ENCODE measurements around the gene DUSP10. TPM values are rescaled to one million over a fixed set of nuclear protein-coding genes. Genes with fewer than 3 reads are reported as not detected.

DUSP10 gene
- total and polyA plus RNA-seq, 5 donors: 4.6 to 5.1 (median 4.8) TPM

DNA sequence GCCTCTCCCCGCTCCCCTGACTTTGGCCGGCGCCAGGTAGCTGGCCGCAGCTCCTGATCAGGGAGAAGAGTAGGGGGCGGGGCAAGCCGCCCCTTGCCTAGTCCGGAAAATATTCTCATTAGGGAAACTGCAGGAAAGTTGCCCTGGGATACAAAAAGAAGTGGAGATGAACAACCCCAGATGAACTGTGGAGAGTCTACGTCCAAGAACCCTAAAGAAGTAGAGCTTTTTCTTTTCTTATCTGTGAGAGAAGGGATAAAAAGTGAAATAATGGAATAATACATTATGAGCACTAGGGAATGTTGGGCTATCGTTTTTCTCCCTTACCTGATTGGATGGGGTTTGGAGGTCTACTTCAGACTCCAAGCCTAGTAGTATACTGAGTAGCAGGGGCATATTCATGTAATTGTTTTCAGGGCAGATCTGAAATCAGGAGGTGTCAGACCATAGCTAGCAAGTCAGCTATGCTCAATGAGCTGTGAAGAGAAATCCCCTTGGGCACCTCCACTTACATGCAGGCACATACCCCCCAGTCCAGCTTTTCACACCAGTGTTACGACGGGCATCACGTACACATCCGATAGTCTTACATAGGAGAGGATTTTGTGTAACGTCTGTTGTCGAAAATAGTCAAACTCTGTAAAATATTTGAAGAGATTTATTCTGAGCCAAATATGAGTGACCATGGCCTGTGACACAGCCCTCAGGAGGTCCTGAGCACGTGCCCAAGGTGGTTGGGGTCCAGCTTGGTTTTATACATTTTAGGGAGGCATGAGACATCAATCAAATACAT, 1.7 kb upstream of the DUSP10 start:
- 39% methylated on average over 16 of the region's 16 CpGs for WGBS
- no peak for ATAC-seq

DNA sequence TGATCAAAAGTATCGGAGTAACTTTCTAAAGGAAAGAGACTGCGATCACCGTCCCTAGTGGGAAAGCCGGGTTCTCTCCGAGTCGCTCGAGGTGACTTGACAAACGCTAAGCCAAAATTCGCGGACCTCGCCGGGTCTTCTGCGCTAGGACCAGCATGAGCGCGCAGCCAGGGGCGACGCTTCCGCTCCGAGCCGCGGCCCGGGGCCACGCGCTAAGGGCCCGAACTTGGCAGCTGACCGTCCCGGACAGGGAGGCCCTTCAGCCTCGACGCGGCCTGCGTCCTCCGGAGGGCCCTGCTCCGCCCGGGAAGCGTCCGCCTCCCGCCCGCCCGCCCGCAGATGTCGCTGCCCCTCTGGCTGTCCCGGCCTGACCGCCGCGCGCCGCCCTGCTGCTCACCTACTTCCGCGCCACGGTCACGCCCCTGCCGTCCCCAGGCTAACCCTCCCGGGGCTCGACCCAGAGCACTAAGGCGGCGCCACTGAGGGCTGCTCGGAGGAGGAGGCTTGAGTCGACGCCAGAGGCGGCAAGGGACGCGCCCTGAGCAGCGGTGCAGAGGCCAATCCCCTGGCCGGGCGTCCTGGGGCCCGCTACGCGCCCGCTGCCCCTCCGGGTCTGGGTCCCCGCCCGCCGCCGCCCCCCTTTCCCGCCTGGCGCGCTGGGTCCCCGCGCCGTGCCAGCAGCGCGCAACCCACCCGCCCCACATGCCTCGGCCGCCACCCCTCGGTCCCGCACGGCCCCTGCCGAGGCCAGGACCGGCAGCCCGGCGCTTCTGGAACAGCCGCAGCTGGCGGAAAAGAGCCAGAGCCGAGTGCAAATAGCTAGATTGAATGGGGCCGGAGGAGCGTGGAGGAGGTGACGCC, 896 bp upstream of the DUSP10 start:
- peak overlapping the region; percentile 52 for H3K4me3 ChIP-seq (ENCODE audit: low read length)
- peak overlapping the region; percentile 86 for H3K27ac ChIP-seq (ENCODE audit: low read length)
- ATAC-seq (peak; percentile 89 to 91), DNase-seq (peak; percentile 94 to 97 (median 96))
- H3K27me3 ChIP-seq (ENCODE audit: control insufficient read depth, insufficient read depth): no peaks in the 10 kb centered on the region
- intact Hi-C loops (cut with DNase I): loop anchor here in 2 of 4 donors (10.0 kb wide), 3 partner anchors 188 to 712 kb away; no protein-coding TSS in a partner anchor
- peaks cover 1% of the 10 kb centered on the region for H3K4me1 ChIP-seq (ENCODE audit: control insufficient read depth, insufficient read depth, low read length)
- under 1% methylated on average over 98 of the region's 98 CpGs for WGBS
- H3K9me3 ChIP-seq (ENCODE audit: control insufficient read depth, low read length): no peaks in the 10 kb centered on the region

More for the DNA sequence above, 1.7 kb upstream of the DUSP10 start:
- Histone ChIP-seq H3K27me3 (ENCODE audit: control insufficient read depth, insufficient read depth) (no peaks in the 10 kb centered on the region), H3K4me3 (ENCODE audit: low read length) (peak overlapping the region; percentile 52), H3K27ac (ENCODE audit: low read length) (peak overlapping the region; percentile 86), H3K4me1 (ENCODE audit: control insufficient read depth, insufficient read depth, low read length) (peaks cover 1% of the 10 kb centered on the region), H3K9me3 (ENCODE audit: control insufficient read depth, low read length) (no peaks in the 10 kb centered on the region)
- intact Hi-C loops (cut with DNase I): loop anchor here in 2 of 4 donors (10.0 kb wide), 3 partner anchors 189 to 711 kb away; no protein-coding TSS in a partner anchor
- DNase-seq: no peak

DNA sequence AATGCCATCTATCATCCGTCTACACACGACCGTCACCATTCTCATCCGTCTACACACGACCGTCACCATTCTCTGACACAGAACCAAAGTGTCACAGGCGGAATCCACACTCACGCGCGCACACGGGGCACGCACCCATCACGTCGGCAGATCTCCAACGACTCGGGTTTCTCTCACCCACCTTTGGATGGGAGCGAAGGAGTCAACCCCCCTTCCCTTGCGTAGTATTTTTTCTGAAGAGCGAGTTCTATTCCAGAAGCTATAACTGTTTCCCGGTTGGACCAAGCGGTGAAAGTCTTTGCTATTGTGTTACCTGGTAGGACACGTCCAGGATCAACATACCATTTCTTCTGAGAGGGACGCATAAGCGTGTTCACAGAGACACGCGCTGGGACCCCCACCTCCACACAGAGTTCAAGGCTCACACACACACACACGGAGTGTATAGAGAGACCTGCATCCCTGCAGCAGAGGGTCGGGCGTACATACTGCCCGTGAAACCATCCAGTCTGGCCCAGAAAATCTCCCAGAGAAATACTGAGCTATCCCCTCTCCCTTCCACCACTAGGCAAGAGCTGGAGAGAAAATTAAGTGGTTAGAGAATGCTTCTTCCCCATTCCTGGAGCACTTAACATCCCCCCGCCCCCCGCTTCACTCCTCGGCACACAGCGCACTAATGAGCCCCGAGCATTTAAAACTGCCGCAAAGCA, 741 bp downstream of the DUSP10 start:
- peak in 2 of 3 donors; percentile 60 to 67 for DNase-seq
- no peak for ATAC-seq
- WGBS: under 1% methylated on average over 36 of the region's 36 CpGs
- Histone ChIP-seq H3K27me3 (ENCODE audit: control insufficient read depth, insufficient read depth) (no peaks in the 10 kb centered on the region), H3K4me3 (ENCODE audit: low read length) (peak overlapping the region; percentile 72), H3K9me3 (ENCODE audit: control insufficient read depth, low read length) (no peaks in the 10 kb centered on the region), H3K4me1 (ENCODE audit: control insufficient read depth, insufficient read depth, low read length) (peaks cover 1% of the 10 kb centered on the region), H3K27ac (ENCODE audit: low read length) (peak overlapping the region; percentile 82)
- intact Hi-C loops (cut with DNase I): loop anchor here in 2 of 4 donors (10.0 kb wide), 3 partner anchors 186 to 714 kb away; no protein-coding TSS in a partner anchor

DNA sequence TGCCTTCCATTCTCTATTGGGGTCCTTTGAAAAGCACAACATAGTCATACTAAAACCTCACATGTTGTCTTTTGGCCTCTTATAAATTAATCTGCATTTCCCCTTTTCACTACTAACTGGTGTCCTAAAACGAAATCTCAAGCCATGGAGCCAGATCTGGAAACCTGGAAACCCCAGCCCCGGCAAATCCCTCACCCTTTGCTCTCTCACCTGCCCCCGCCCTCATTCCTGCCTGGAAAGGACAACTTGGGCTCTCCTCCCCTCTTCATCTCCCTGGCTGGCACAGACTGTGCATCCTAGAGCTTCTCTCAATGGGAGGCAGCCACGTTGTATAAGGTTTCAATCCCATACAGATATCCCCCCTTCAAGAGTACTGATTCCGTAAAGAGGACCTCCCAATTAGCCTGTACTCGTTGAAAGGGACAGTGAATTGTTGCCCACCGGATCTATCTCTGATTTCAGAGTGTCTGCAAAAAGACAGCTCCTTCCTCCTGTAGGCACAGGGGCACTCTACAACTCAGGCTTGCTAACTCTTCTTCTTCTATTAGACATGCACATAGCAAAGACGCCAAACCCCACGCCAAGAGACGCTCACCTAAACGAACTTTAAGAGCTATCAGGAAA, 1.4 kb downstream of the DUSP10 start:
- Histone ChIP-seq H3K27ac (ENCODE audit: low read length) (no peak overlapping the region), H3K4me1 (ENCODE audit: control insufficient read depth, insufficient read depth, low read length) (peaks cover 1% of the 10 kb centered on the region), H3K4me3 (ENCODE audit: low read length) (peak overlapping the region; percentile 72), H3K27me3 (ENCODE audit: control insufficient read depth, insufficient read depth) (no peaks in the 10 kb centered on the region), H3K9me3 (ENCODE audit: control insufficient read depth, low read length) (no peaks in the 10 kb centered on the region)
- intact Hi-C loops (cut with DNase I): loop anchor here in 2 of 4 donors (10.0 kb wide), 3 partner anchors 186 to 714 kb away; no protein-coding TSS in a partner anchor
- DNase-seq (no peak), ATAC-seq (no peak)
- 20% methylated on average over 11 of the region's 11 CpGs for WGBS

DNA sequence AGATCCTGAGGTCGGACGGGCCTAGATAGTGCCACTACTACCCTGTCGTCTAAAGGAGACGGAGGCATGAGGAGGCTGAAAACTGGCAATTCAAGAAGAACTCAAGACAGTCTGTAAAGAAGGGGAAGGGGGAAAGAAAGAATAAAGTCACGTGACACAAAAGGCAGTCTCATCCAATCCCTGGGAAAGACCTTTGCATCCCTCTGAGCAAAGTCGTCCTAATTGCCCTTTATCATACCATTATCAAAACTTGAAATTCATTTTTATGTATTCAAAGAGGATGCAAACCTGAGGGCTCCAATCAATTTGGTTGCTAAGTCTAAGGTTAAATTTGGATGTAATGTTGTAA, 2.2 kb downstream of the DUSP10 start:
- H3K27ac ChIP-seq (ENCODE audit: low read length): no peak overlapping the region
- H3K4me3 ChIP-seq (ENCODE audit: low read length): no peak overlapping the region
- WGBS: 98% methylated on average over 6 of the region's 6 CpGs
- H3K4me1 ChIP-seq (ENCODE audit: control insufficient read depth, insufficient read depth, low read length): peaks cover 1% of the 10 kb centered on the region
- no peak for ATAC-seq
- intact Hi-C loops (cut with DNase I): loop anchor here in 2 of 4 donors (10.0 kb wide), 3 partner anchors 185 to 715 kb away; no protein-coding TSS in a partner anchor
- no peaks in the 10 kb centered on the region for H3K27me3 ChIP-seq (ENCODE audit: control insufficient read depth, insufficient read depth)
- no peaks in the 10 kb centered on the region for H3K9me3 ChIP-seq (ENCODE audit: control insufficient read depth, low read length)
- no peak for DNase-seq

DNA sequence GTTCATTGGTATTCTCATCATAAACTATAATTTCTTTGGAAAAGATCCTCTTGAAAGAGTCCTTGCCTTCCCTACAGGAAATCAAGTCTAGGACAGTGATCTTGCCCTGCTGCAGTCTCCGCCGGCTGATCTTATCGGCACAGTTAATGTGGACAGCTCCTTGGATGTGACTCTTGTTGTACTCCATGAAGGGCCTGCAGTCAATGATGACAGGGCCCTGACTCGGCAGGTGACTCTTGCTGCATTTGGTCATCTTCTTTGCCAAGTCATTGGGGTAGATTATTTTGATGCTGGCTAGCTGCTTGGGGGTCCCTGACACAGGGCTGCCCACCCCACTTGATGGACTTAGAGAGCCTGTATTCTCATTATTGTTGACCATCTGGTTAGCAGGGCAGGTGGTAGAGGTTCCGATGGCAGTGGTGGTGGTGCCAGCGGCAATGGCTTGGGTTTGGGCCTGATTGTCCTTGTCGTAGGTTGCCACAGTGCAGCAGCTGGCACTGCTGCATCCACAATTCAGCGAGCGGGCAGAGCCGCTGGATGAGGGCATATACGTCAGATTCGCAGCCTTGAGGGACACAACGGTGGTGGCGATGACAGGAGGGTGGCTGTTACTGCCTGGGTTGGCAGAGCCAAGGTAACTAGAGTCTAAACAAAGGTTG, 2.7 kb downstream of the DUSP10 start:
- Histone ChIP-seq H3K27me3 (ENCODE audit: control insufficient read depth, insufficient read depth) (no peaks in the 10 kb centered on the region), H3K27ac (ENCODE audit: low read length) (no peak overlapping the region), H3K4me3 (ENCODE audit: low read length) (no peak overlapping the region), H3K4me1 (ENCODE audit: control insufficient read depth, insufficient read depth, low read length) (peaks cover 1% of the 10 kb centered on the region), H3K9me3 (ENCODE audit: control insufficient read depth, low read length) (no peaks in the 10 kb centered on the region)
- DNase-seq (peak in 1 of 3 donors; percentile 38), ATAC-seq (no peak)
- 95% methylated on average over 14 of the region's 14 CpGs for WGBS
- intact Hi-C loops (cut with DNase I): no loop called here

DNA sequence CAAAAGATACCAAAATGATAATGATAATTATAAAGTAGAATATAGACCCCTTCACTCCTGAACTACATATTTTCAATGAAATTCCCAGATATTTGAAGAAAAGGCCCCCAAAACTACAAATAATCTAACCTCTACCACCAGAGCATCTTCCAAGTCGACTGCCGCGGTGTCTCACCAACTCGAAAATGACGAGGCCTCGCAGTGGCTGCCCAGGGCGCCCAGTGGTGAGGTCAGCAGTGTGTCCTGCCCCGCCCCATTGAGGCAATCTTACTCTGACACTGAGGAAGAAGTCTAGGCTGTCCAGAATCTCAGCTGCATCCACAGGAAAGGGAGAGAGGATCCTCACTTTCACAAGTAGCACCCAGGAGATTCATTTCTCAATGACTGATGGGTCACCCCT, 5.2 kb downstream of the DUSP10 start:
- Histone ChIP-seq H3K27ac (ENCODE audit: low read length) (no peak overlapping the region), H3K4me1 (ENCODE audit: control insufficient read depth, insufficient read depth, low read length) (peaks cover 4% of the 10 kb centered on the region), H3K4me3 (ENCODE audit: low read length) (no peak overlapping the region), H3K9me3 (ENCODE audit: control insufficient read depth, low read length) (no peaks in the 10 kb centered on the region), H3K27me3 (ENCODE audit: control insufficient read depth, insufficient read depth) (no peaks in the 10 kb centered on the region)
- ATAC-seq (no peak), DNase-seq (peak in 1 of 3 donors; percentile 45)
- 97% methylated on average over 8 of the region's 8 CpGs for WGBS
- intact Hi-C loops (cut with DNase I): no loop called here

DNA sequence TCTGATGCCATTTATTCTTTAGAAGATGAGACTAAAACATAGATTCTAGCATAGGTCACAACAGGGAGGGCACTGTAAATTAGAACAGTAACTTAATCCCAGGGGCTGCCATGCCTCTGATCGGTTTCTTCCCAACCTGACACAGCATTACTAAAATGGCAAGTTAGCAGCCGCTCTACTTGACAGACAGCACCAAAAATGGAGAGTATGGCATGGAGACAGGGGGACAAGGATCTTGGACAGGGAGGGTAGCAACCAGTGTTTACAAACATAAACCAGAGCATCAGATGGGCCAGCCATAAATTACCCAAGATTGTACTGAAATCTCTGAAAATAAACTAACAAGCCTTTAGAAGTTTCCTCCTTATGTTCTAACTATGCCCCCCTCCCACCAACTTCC, 5.9 kb downstream of the DUSP10 start:
- no peak for ATAC-seq
- 65% methylated on average over 2 of the region's 2 CpGs for WGBS
- Histone ChIP-seq H3K4me3 (ENCODE audit: low read length) (no peak overlapping the region), H3K27me3 (ENCODE audit: control insufficient read depth, insufficient read depth) (no peaks in the 10 kb centered on the region), H3K27ac (ENCODE audit: low read length) (no peak overlapping the region), H3K4me1 (ENCODE audit: control insufficient read depth, insufficient read depth, low read length) (peaks cover 4% of the 10 kb centered on the region), H3K9me3 (ENCODE audit: control insufficient read depth, low read length) (no peaks in the 10 kb centered on the region)
- no peak for DNase-seq
- intact Hi-C loops (cut with DNase I): no loop called here

DNA sequence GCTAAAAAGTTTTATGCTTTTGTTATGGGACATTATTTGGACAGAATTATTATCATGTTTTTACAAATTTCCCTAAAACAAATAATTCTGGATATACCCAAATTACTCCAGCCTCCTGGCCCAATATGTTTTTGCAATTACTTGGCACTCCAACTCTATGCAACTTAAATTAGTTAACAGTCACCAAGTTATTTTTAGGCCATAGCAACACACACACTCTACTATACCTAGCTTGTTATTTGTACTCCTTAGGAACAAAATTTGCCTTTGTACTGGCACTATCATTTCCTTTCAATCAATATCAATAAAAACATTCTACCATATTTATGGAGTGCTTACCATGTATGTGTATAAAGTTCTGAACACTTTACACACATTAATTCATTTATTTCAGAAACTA, 7.7 kb downstream of the DUSP10 start:
- intact Hi-C loops (cut with DNase I): no loop called here
- Histone ChIP-seq H3K27me3 (ENCODE audit: control insufficient read depth, insufficient read depth) (no peaks in the 10 kb centered on the region), H3K9me3 (ENCODE audit: control insufficient read depth, low read length) (no peaks in the 10 kb centered on the region), H3K27ac (ENCODE audit: low read length) (no peak overlapping the region), H3K4me3 (ENCODE audit: low read length) (no peak overlapping the region), H3K4me1 (ENCODE audit: control insufficient read depth, insufficient read depth, low read length) (peaks cover 5% of the 10 kb centered on the region)
- DNase-seq (no peak), ATAC-seq (peak; percentile 54)

DNA sequence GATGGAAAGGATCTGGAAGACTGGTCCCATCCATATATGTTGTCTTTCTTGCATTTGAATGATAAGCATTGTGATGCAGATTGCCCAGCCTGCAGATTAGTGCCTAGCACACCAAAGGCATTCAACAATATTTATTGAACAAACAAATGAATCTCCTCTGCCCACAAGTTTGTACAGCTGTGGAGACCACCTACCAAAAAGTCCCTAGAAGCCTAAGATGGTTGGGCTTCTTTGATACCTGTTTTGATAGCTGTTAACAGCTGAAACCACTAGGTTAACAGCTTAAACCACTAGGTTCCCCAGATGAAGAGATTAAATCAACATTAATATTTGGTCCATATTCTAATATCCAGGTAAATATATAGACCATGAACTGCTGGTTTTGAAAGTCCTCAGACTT, 9.8 kb downstream of the DUSP10 start:
- no peaks in the 10 kb centered on the region for H3K9me3 ChIP-seq (ENCODE audit: control insufficient read depth, low read length)
- DNase-seq (no peak), ATAC-seq (no peak)
- H3K27me3 ChIP-seq (ENCODE audit: control insufficient read depth, insufficient read depth): no peaks in the 10 kb centered on the region
- H3K4me1 ChIP-seq (ENCODE audit: control insufficient read depth, insufficient read depth, low read length): peaks cover 5% of the 10 kb centered on the region
- intact Hi-C loops (cut with DNase I): no loop called here
- H3K27ac ChIP-seq (ENCODE audit: low read length): no peak overlapping the region
- H3K4me3 ChIP-seq (ENCODE audit: low read length): no peak overlapping the region

Data from right cardiac atrium (tissue), 5 donors.